ENCODE measurements around the gene CTSS. TPM values are rescaled to one million over a fixed set of nuclear protein-coding genes. Genes with fewer than 3 reads are reported as not detected.
A peak's percentile ranks its signal among the peaks of the same experiment; 100 is the strongest.

Gene CTSS
- total and polyA plus RNA-seq, 7 donors: 2.4 to 14.5 (median 9.7) TPM

DNA sequence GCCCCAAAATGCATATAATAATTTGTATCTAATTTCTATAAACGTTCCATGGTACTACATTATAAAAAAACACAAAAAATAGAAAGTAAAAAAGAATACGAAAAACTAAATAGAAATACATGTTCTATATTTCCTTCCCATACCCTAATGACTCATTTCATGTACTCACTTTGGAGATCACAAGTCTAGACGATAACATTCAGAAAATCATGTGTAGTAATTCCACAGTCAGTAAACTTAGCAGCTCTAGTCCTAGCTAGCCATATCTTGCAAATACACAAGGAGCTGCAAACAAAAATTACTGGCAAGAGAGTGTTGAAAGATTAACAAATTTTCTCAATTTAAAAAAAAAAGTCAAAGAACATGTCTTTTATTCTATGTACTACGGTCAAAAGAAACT lies 70.0 kb downstream of the CTSS start:
- no peak for DNase-seq
- peak overlapping the region; percentile 82 for H3K4me3 ChIP-seq
- H3K36me3 ChIP-seq (ENCODE audit: insufficient read depth in 1 of 2, low read depth in 1 of 2): peaks cover 0 to 50% of the 10 kb centered on the region in 2 donors
- ATAC-seq: no peak
- no peaks in the 10 kb centered on the region for H3K27me3 ChIP-seq (ENCODE audit: insufficient read depth in 3 of 3, low read length in 2 of 3)
- TF ChIP-seq, protein P1, sequence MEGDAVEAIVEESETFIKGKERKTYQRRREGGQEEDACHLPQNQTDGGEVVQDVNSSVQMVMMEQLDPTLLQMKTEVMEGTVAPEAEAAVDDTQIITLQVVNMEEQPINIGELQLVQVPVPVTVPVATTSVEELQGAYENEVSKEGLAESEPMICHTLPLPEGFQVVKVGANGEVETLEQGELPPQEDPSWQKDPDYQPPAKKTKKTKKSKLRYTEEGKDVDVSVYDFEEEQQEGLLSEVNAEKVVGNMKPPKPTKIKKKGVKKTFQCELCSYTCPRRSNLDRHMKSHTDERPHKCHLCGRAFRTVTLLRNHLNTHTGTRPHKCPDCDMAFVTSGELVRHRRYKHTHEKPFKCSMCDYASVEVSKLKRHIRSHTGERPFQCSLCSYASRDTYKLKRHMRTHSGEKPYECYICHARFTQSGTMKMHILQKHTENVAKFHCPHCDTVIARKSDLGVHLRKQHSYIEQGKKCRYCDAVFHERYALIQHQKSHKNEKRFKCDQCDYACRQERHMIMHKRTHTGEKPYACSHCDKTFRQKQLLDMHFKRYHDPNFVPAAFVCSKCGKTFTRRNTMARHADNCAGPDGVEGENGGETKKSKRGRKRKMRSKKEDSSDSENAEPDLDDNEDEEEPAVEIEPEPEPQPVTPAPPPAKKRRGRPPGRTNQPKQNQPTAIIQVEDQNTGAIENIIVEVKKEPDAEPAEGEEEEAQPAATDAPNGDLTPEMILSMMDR (IDR thresholded peaks at IDR 0.05): no peak
- H3K4me1 ChIP-seq: peaks cover 17% of the 10 kb centered on the region
- no peaks in the 10 kb centered on the region for H3K9me3 ChIP-seq
- intact Hi-C loops (cut with DNase I): loop anchor here in 1 of 2 donors (10.0 kb wide), 1 partner anchor 131 kb away; no protein-coding TSS in a partner anchor
- 74 to 82% (median 77%) methylated on average over 4 of the region's 4 CpGs for WGBS, 3 donors
- H3K27ac ChIP-seq: peak overlapping the region; percentile 79

DNA sequence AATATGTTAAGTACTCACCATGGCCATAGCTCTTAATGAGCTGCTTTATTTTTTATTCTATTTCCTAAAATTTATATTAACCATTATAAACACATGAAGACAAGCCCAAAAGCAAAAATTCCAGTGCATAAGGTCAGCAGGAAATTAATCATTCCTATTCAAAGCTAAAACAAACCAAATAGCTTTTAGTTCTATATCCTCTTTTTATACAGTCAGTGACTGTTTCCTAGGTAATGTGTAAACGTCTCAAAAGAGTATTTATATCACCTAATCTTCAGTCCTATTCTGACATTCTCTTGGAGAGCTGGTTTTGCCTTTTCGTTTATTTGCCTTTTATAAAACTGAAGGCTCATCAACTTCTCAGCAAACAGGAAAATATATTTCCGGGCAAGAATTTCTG lies 72.9 kb downstream of the CTSS start:
- TF ChIP-seq, protein P1 (IDR thresholded peaks at IDR 0.05): no peak
- DNase-seq (no peak), ATAC-seq (no peak)
- 80 to 83% (median 81%) methylated on average over 3 of the region's 3 CpGs for WGBS, 3 donors
- intact Hi-C loops (cut with DNase I): loop anchor here in 1 of 2 donors (10.0 kb wide), 1 partner anchor 128 kb away; no protein-coding TSS in a partner anchor
- Histone ChIP-seq H3K4me1 (peaks cover 22% of the 10 kb centered on the region), H3K9me3 (no peaks in the 10 kb centered on the region), H3K36me3 (ENCODE audit: insufficient read depth in 1 of 2, low read depth in 1 of 2) (peaks cover 0 to 73% of the 10 kb centered on the region in 2 donors), H3K27ac (no peak overlapping the region), H3K27me3 (ENCODE audit: insufficient read depth in 3 of 3, low read length in 2 of 3) (no peaks in the 10 kb centered on the region), H3K4me3 (no peak overlapping the region)

- no peaks in the 10 kb centered on the region for H3K9me3 ChIP-seq
- TF ChIP-seq, protein P1 (IDR thresholded peaks at IDR 0.05): no peak
- intact Hi-C loops (cut with DNase I): no loop called here
- ATAC-seq (no peak), DNase-seq (no peak)
- no peak overlapping the region for H3K4me3 ChIP-seq
- no peaks in the 10 kb centered on the region for H3K27me3 ChIP-seq (ENCODE audit: insufficient read depth in 3 of 3, low read length in 2 of 3)
- WGBS, 3 donors: 75 to 95% (median 81%) methylated on average over 1 of the region's 1 CpG
- H3K4me1 ChIP-seq: peaks cover 11% of the 10 kb centered on the region
- H3K27ac ChIP-seq: no peak overlapping the region
- H3K36me3 ChIP-seq (ENCODE audit: insufficient read depth in 1 of 2, low read depth in 1 of 2): peaks cover 0 to 75% of the 10 kb centered on the region in 2 donors
Measured at GRCh38 chr1:150688763-150689162, 76.8 kb downstream of the CTSS start.

DNA sequence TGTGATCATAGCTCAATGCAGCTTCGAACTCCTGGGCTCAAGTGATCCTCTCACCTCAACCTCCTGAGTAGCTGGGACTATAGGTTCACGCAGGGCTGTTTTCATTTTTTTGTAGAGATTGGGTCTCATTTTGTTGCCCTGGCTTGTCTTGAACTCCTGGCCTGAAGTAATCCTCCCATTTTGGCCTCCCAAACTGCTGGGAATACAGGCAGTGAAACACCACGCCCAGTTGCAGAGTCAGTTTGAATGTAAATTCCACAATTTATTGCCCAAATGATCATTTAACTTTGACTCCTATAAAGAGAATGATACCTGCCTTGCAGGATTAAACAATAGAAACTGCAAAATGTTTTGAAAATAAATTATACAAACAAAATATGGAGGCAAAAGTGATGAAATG lies 79.3 kb downstream of the CTSS start:
- H3K4me3 ChIP-seq: no peak overlapping the region
- H3K36me3 ChIP-seq (ENCODE audit: insufficient read depth in 1 of 2, low read depth in 1 of 2): peaks cover 0 to 68% of the 10 kb centered on the region in 2 donors
- H3K27ac ChIP-seq: no peak overlapping the region
- TF ChIP-seq, protein P1 (IDR thresholded peaks at IDR 0.05): no peak
- H3K9me3 ChIP-seq: no peaks in the 10 kb centered on the region
- ATAC-seq (no peak), DNase-seq (no peak)
- no peaks in the 10 kb centered on the region for H3K27me3 ChIP-seq (ENCODE audit: insufficient read depth in 3 of 3, low read length in 2 of 3)
- WGBS, 3 donors: 95 to 96% (median 95%) methylated on average over 3 of the region's 3 CpGs
- H3K4me1 ChIP-seq: peaks cover 11% of the 10 kb centered on the region
- intact Hi-C loops (cut with DNase I): no loop called here

GRCh38 chr1:150683914-150684313 lies 81.7 kb downstream of the CTSS start:
- DNase-seq (no peak), ATAC-seq (no peak)
- Histone ChIP-seq H3K4me3 (no peak overlapping the region), H3K4me1 (peaks cover 4% of the 10 kb centered on the region), H3K36me3 (ENCODE audit: insufficient read depth in 1 of 2, low read depth in 1 of 2) (peaks cover 0 to 59% of the 10 kb centered on the region in 2 donors), H3K9me3 (no peaks in the 10 kb centered on the region), H3K27me3 (ENCODE audit: insufficient read depth in 3 of 3, low read length in 2 of 3) (no peaks in the 10 kb centered on the region), H3K27ac (no peak overlapping the region)
- intact Hi-C loops (cut with DNase I): no loop called here
- 69 to 79% (median 73%) methylated on average over 1 of the region's 1 CpG for WGBS, 3 donors
- TF ChIP-seq, protein P1 (IDR thresholded peaks at IDR 0.05): no peak

Measured in psoas muscle (tissue), 8 donors.